Activated naive CD8-positive, alpha-beta T cell treated with anti-CD3 and anti-CD28 coated beads, Interleukin-2, amount 50 U/mL, for 16 hours (primary cell): ENCODE results near the gene FUT4.
"Not testable (repeated sequence)": the region's sequence is repeated elsewhere in the genome, so short reads cannot be mapped to it uniquely, and the experiment has no call there.

ENCODE experiments used
- DNase-seq: peaks from one replicate; pipeline ENCODE4 v3.0.0-alpha.2; 2020; ENCODE audit warnings: low read depth, low spot score

Gene FUT4, protein sequence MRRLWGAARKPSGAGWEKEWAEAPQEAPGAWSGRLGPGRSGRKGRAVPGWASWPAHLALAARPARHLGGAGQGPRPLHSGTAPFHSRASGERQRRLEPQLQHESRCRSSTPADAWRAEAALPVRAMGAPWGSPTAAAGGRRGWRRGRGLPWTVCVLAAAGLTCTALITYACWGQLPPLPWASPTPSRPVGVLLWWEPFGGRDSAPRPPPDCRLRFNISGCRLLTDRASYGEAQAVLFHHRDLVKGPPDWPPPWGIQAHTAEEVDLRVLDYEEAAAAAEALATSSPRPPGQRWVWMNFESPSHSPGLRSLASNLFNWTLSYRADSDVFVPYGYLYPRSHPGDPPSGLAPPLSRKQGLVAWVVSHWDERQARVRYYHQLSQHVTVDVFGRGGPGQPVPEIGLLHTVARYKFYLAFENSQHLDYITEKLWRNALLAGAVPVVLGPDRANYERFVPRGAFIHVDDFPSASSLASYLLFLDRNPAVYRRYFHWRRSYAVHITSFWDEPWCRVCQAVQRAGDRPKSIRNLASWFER

DNA sequence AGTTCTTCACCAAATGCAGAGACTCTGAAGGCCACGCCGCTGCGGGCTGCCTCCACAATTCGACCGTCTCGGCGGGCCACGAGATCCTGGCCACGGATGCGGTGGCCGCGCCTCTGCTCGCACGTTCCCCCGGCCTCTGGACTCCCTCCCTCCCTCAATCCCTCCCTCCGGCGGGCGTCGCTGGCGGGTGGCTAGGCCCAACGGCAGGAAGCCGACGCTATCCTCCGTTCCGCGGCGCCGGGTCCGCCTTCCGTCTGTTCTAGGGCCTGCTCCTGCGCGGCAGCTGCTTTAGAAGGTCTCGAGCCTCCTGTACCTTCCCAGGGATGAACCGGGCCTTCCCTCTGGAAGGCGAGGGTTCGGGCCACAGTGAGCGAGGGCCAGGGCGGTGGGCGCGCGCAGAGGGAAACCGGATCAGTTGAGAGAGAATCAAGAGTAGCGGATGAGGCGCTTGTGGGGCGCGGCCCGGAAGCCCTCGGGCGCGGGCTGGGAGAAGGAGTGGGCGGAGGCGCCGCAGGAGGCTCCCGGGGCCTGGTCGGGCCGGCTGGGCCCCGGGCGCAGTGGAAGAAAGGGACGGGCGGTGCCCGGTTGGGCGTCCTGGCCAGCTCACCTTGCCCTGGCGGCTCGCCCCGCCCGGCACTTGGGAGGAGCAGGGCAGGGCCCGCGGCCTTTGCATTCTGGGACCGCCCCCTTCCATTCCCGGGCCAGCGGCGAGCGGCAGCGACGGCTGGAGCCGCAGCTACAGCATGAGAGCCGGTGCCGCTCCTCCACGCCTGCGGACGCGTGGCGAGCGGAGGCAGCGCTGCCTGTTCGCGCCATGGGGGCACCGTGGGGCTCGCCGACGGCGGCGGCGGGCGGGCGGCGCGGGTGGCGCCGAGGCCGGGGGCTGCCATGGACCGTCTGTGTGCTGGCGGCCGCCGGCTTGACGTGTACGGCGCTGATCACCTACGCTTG, at the start of gene FUT4:
TSS of gene FUT4 (plus strand) at position 227 of the 951 bp plus-strand sequence. CDS start at position 440, 213 bp downstream.
- peak; percentile 40 for DNase-seq

DNA sequence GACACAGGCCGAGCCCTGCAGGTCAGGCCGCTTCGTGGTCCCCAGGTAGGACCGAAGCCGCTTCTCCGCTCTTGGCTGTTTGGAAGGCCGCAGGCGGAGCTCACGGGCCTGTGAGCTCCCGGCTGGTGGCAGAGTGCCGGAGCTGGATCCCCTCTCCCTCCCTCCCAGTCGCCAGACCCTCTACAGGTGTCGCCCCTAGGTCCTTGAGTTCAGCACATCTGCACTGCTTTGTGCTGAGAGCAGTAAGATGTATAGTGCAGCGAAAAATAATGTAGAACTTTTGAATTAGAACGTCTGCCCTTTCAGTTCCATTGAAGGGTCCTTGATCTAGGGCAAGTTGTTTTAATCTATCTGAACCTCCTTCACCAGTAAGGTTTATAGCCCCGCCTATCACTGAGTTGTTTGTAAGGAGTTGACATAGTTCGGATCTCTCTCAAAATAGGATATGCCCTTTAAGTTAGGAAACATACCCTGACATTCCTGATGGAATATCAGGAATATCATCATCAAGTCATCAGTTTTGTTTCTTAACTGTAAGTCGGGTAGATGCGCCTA, 49.5 kb upstream of the FUT4 start:
- DNase-seq: no peak

DNA sequence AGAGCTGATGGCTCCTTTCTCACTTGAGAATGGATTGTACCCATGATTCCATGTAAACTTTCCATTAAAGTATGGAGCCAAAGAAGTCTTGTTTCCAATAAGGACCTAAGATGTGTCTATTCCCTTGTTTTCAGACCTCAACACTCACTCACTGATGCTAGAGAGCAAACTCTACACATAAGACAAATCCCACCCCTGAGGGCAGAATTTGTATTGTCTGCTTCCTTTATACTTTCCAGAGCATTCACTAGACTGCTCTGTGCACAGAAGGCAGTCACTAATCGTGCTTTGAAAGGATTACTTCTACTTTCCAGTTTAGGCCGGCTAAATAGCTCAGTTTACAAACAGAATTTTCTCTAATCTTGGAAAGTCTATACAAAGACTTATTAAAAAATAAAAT, 43.5 kb upstream of the FUT4 start:
- no peak for DNase-seq

DNA sequence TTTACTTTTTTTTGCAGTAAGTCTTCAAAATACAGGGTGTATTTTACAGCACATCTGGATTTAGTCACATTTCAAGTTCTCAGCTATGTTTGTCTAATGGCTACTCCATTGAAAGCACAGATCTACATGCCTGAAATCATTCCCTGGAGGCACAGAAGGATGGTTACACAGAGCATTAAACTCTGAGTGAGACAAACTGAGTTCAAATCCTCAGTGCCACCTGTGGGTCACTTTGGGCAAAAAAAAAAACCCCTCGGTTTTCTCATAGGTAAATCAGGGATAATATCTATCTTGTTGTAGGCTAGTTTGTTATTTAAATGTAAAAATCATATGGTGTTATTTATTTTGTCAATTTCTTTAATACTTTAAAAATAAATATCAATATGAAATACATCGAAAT, 42.2 kb upstream of the FUT4 start:
- DNase-seq: no peak

DNA sequence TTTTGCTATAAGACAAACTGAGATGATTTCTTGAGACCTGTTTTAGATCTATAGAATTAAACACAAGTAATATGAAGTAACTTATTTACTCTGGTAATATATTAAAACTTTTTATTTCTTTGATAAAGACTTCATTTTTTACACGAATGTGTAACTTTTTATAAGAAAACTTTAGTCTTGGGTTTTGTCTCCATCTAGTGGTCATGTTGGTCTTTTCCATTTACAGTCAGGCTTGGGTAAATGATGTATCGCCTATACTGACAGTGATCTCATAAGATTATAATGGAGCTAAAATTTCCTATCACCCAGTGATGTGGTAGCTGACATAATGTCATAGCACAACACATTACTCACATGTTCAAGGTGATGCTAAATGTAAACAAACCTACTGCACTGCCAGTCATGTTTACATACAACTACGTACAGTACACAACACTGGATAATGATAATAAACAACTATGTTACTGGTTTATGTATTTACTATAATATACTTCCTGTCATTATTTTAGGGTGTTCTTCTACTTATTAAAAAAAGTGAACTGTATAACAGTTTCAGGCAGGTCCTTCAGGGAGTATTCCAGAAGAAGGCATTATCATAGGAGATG, 38.9 kb upstream of the FUT4 start:
- no peak for DNase-seq

DNA sequence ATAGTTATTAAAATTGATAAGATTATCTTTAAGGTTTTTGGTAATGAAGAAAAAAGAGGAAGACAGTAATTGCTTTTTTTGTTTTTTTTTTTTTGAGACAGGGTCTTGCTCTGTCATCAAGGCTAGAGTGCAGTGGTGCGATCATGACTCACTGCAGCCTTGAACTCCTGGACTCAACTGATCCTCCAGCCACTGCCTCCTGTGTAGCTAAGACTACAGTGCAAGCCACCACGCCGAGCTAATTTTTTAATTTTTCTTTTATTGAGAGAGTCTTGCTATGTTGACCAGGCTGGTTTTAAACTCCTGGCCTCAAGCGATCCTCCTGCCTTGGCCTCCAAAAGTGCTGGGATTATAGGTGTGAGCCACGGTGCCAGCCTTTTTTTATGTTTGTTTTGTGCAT, 37.2 kb upstream of the FUT4 start:
- DNase-seq: not testable (repeated sequence)

DNA sequence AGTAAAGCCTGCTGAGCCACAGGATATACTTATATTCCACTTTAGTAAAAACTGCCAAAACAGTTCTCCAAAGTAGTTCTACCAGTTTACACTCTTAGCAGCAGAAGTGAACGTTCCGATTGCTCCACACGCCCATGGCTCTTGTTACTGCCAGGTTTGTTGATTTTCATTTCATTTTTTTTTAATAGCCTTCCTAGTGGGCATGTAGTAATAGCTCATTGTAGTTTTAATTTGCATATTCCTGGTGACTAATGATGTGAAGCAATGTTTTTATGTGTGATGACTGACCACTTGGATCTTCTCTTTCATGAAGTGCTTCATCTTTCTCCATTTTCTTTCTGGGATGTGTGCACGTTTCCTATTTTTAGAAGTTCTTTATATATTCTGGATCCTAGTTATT, 36.2 kb upstream of the FUT4 start:
- DNase-seq: no peak

DNA sequence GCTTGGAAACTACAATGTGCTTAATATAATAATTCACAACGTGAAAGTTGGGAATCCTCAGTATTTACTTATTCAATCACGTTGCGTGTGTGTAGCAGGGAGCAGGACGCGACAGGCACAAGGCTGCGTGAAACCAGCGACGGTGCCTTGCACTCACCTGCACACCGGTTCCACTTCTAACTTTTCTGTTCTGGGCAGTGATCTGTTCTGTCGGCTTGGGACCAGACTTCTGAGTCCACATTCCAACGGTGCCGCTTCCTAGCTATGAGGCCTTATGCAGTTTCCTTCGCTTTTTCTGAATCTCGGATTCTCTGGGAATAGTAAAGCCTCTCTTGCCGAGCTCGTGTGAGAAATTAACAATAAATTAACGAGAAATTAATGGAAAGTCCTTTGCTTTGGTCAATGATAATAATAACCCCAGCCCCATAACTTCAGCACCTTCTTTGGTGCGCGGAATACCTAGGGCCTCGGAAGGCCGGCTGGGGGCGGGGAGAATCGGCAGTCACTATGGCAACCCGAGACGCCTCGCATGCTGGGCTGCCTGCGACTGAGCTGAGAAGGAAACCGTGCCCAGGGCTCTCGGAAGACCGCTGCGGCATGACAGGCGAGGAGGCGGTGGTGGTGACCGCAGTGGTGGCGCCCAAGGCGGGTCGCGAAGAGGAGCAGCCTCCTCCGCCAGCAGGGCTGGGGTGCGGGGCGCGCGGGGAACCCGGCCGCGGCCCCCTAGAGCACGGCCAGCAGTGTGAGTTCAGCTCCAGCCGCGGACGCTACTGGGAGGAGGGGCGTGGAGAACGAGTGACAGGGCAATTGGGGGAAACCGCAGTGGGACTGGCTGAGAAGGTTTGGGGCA, 31.6 kb upstream of the FUT4 start, which contains the start of gene C11orf97:
TSS of gene C11orf97 (plus strand) at position 530 of the 850 bp plus-strand sequence. CDS start at position 598, 68 bp downstream.
- peak; percentile 2 for DNase-seq

DNA sequence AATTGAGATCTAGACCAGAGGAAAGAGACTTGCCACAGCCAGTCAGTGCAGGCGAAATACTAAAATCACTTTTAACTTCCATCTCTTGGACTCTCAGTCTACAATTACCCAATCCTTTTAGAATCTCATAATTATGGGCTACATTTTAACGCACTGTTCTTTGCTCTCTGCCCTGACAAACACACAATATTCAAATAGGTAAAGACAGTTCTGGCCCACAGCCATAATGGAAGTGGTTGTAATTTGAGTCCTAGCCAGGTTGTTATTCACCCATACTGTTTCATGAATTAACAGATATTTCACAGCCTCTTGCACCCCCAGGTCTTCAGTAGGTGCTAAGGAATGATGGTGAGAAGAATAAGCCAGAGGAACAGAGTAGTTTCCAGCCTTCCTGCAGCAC, 30.6 kb upstream of the FUT4 start:
- DNase-seq: no peak

DNA sequence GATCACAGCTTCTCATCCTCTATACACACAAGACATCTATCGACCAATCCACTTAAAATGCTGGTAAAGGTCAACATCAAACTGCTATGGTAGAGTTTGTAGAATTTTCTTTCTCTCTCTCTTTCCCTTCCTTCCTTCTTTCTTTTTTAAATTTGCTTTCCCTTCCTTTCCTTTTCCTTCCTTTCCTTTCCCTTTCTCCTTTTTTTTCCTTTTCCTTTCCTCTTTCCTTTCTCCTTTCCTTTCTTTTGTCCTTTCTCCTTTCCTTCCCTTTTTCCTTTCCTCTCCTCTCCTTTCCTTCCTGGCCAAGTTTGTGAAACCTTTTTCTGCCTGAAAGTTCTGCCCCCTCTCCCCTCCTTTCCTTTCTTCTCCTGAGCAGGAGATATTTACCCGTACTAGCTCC, 28.3 kb upstream of the FUT4 start:
- no peak for DNase-seq

DNA sequence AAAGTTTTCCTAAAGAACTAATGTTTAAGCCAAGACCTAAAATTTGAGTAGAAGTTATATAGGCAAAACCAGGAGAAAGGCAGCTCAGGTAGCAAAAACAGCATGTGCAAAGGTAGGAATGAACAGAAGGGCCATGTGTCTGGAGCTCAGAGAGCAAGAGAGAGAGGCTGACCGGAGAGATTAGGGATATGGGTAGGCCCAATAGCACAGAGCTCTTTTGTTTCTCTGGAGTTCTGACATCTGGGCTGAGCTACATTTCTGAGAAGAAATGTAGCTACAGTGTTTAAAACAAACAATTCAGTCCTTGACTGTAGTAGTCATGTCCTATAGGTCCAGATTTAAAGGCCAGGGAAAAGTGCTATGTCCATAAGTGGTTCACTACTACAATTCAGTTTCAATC, 27.0 kb upstream of the FUT4 start:
- DNase-seq: no peak

DNA sequence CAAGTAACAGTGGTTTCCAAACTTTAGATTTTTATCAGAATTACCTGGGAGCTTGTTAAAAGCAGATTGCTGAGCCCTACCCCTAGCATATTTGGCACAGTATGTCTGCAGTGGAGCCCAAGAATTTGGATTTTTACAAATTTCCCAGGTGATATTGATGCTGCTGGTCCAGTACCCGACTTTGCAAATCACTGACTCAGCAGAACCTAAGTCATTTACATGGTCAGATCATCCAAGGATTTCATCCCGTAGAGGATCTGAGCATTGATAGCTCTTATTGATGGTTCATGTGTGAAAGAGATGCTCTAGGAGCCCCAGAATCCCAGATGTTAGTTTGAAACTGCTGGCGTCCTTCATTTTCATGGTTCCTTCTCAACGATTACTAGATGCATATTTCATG, 25.4 kb upstream of the FUT4 start:
- DNase-seq: no peak

DNA sequence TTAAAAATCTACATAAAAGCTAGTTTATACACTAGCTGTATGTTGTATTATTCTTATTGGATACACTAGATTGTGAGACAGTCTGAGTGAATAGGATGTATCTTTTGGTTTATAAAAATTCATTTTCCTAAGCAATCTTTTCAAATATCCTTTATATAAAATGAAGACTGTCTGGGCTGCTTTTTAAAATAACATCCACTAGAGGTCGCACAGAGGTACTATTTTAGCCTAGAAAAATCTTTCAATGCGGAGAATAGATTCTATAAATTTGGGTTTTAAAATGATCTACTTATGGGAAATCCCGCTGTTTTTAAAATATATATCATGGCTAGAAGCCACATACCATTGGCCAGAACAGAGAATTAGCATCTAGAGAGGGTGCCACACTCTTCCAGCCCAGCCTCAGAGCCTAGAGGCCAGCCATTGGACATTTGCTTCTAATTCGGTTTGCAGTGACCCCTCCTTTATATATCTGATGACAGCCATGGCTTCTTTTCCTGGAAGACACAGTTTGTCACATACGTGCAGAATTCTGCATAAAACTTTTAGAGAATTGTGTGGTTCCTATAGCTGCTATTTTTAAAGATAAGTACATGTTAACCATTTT, 24.1 kb upstream of the FUT4 start:
- DNase-seq: no peak

DNA sequence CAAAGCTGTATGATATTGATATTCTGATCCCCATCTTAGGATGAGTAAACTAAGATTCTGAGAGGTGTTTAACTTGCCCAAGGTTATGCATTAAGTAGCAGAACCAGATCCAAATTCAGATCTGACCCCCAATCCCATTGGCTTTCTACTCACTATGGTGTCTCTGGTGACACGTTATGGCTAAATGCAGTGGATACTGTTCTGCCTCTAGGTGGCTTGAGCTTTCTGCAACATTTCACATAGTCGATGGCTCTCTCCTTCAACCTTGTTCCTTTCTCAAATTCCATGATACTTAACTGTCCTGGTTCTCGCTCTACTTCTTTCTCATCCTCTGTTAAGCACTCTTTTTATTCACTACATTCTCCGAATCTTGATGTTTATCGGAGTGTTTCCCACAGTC, 22.0 kb upstream of the FUT4 start:
- no peak for DNase-seq

DNA sequence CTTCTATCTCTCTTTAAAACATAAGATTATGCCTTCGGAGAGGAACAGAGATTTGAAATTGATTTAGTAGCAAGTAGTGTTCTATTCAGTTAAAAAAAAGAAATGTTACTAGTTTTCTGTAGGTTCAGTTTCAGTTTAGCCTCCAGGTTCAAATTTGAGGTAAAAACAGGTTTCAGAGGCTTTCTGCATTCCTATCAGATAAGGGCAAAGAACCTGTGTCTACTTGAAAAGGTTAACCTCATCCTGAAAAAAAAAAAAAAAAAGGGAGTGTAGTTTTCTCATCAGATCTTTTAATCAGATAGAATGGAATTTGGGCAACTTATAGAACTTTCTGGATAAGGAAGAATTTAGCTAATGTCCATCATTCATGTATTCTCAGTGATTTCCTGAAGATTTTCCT, 19.4 kb upstream of the FUT4 start:
- DNase-seq: no peak

DNA sequence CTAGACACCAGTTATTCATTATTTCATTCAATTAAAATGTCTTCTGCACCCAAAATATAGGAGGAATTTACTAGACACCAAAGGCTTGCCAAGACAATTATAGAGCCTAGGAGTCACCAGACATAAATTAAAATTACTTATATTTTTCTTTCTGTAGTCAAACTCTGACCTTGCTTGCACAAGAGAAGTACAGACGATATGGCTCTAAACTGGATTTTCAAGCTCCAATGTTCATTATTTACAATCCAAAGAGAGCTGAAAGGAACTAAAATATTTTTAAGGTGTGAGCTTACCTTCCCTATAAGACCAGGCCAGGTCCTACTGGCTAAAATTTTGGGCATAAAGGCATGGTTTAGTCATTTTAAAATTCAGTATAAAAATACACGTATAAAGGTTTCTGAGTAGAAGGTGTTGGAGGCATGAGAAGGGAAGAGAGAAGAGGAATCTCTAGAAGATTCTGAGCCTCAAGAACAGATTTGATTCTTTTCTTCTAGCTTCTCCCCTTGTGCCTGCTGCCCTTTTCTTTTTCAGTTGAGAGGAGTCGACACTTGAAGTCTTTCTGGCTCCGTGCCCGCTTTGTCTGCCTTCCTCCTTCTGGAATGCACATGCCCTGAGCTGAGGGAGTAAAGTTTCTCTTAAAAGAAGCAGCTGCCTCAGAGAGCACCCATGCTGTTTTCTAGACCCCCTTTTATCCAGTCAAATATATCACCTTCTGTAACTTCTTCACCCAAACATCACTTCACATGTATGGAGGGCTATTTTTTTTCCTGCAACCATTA, 18.0 kb upstream of the FUT4 start:
- no peak for DNase-seq

DNA sequence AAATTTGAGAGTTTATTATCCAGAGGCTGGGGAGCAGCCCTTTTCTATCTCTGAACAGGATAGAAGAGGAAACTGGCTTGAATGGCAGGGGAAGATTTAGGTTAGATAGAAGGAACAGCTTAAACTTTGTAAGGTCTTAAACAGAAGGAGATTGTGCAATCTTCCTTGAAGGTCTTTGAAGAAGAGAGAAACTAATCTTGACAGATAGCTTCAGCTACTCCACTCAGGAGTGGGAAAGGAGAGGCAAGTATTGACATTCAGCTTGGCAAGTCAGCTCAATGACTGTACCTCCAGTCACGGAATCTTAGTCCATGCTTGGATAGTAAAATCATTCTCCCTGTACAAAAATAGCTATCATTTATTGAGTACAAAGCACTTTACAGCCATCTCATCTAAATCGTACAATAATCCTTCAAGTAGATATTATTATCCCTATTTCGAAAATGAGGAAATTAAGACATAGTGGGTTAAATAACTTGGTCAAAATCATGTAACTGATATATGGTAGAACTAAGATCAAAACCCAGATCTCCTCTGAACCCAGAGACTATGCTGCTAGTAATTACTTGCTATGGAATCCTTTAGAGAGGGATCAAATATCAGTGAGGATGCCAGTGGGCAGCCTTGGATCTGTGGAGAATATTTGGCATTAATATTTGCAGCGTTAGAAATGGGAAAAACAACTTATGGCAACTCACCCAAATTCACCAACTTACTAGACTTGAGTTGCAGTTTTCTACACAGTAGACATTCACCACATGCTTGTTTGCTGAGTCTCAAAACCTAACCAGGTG, 16.9 kb upstream of the FUT4 start:
- DNase-seq: no peak

DNA sequence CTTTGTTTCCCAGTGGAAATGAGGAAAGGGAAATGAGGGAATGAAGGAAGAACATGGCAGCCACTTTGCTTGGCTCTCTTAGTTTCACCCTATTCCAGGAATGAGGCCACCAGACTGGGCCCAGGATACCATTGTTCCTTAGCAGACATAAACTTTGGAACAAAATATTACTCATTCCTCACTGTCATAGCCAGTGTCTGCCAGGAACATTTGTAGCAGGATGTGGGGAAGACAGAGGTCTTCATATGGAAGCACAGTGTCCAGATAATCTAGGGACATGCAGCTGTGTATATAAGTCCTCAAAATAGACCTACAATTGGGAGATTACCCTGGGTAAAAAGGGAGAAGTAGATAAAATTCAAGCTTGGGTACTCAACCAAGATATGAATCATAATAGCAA, 15.2 kb upstream of the FUT4 start:
- DNase-seq: no peak

DNA sequence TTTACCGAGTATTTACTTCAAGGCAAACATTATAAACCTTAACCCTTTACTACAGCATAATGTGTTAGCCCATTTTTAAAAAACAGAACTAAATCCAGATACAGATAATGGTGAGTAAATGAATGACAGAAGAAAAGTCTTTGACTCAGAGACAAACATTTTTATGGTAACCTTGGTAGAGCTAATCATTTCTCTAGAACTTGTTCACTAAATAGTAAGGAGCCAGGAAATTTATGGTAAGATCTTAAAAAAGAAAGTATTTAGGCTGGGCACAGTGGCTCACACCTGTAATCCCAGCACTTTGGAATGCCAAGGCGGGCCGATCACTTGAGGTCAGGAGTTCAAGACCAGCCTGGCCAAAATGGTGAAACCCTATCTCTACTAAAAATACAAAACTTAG, 11.5 kb upstream of the FUT4 start:
- DNase-seq: no peak
